Breast epithelium (tissue), 4 donors: ENCODE measurements around the gene SPEN. TPM values are rescaled to one million over a fixed set of nuclear protein-coding genes. Genes with fewer than 3 reads are reported as not detected.

Source experiments
- DNase-seq, 2 donors: peaks; one replicate each; pipeline ENCODE4 v3.0.0-alpha.2; 2019; ENCODE audit warnings: low spot score in 2 of 2
- H3K27ac ChIP-seq, 2 donors: fragments of 200-600 bp; sonication (generic) in 1 of 2; one replicate each; pipeline ENCODE4 v1.5.1; 2016 to 2019; ENCODE audit warnings: mild to moderate bottlenecking in 1 of 2
- H3K27me3 ChIP-seq, 2 donors: fragments of 200-600 bp; sonication (generic) in 1 of 2; one replicate each; pipeline versions ENCODE4 v1.5.1 to v1.6.0; 2017 to 2019; ENCODE audit warnings: control low read depth in 1 of 2, mild to moderate bottlenecking in 1 of 2
- H3K36me3 ChIP-seq: fragments of 200-600 bp; one replicate; pipeline ENCODE4 v1.5.1; 2019
- H3K4me1 ChIP-seq, 2 donors: fragments of 200-600 bp; sonication (generic); one replicate each; pipeline ENCODE4 v1.5.1; 2016 to 2019; ENCODE audit warnings: control low read depth in 1 of 2
- H3K4me3 ChIP-seq, 3 donors: fragments of 200-600 bp; sonication (generic); 1 replicate in 2 of 3; 2 replicates in 1 of 3; pipeline ENCODE4 v1.5.1; 2016 to 2019; ENCODE audit warnings: mild to moderate bottlenecking in 3 of 3, moderate library complexity in 2 of 3
- H3K9me3 ChIP-seq, 2 donors: fragments of 200-600 bp; sonication (generic) in 1 of 2; one replicate each; pipeline ENCODE4 v1.5.1; 2016 to 2019; ENCODE audit warnings: control low read depth in 1 of 2
- POLR2A ChIP-seq: fragments of 450-650 bp; IDR thresholded peaks from one replicate; pipeline ENCODE4 v1.6.1; 2016; ENCODE audit warnings: antibody characterized with exemption, mild to moderate bottlenecking, moderate library complexity
- POLR2AphosphoS5 ChIP-seq, 3 donors: sonication (generic); formaldehyde crosslinking; IDR thresholded peaks; one replicate each; pipeline ENCODE4 v1.6.1; 2017; ENCODE audit warnings: antibody characterized with exemption in 3 of 3
- intact Hi-C: fragments of 100-400 bp; cut with DNase I; formaldehyde crosslinking; loops from one replicate; pipeline ENCODE4 v1.15.1; 2023; ENCODE audit warnings: low total_unique reads
- total RNA-seq, 3 donors: library from RNA; depleted of rRNA; stranded (reverse); fragments of >200 nt; gene quantifications; one replicate each; pipeline ENCODE4 v1.1.0, GENCODE V29; 2016
- TF ChIP-seq, protein P1 (sequence below), 3 donors: fragments of 450-650 bp; IDR thresholded peaks; one replicate each; pipeline ENCODE4 v1.5.1; 2016 to 2017; ENCODE audit warnings: antibody characterized with exemption in 3 of 3, mild to moderate bottlenecking in 3 of 3, moderate library complexity in 3 of 3

SPEN gene, protein sequence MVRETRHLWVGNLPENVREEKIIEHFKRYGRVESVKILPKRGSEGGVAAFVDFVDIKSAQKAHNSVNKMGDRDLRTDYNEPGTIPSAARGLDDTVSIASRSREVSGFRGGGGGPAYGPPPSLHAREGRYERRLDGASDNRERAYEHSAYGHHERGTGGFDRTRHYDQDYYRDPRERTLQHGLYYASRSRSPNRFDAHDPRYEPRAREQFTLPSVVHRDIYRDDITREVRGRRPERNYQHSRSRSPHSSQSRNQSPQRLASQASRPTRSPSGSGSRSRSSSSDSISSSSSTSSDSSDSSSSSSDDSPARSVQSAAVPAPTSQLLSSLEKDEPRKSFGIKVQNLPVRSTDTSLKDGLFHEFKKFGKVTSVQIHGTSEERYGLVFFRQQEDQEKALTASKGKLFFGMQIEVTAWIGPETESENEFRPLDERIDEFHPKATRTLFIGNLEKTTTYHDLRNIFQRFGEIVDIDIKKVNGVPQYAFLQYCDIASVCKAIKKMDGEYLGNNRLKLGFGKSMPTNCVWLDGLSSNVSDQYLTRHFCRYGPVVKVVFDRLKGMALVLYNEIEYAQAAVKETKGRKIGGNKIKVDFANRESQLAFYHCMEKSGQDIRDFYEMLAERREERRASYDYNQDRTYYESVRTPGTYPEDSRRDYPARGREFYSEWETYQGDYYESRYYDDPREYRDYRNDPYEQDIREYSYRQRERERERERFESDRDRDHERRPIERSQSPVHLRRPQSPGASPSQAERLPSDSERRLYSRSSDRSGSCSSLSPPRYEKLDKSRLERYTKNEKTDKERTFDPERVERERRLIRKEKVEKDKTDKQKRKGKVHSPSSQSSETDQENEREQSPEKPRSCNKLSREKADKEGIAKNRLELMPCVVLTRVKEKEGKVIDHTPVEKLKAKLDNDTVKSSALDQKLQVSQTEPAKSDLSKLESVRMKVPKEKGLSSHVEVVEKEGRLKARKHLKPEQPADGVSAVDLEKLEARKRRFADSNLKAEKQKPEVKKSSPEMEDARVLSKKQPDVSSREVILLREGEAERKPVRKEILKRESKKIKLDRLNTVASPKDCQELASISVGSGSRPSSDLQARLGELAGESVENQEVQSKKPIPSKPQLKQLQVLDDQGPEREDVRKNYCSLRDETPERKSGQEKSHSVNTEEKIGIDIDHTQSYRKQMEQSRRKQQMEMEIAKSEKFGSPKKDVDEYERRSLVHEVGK (N-terminal part only)
- total RNA-seq, result 10 to 100 TPM; 46.9 to 56.6 (median 51.2) TPM

DNA sequence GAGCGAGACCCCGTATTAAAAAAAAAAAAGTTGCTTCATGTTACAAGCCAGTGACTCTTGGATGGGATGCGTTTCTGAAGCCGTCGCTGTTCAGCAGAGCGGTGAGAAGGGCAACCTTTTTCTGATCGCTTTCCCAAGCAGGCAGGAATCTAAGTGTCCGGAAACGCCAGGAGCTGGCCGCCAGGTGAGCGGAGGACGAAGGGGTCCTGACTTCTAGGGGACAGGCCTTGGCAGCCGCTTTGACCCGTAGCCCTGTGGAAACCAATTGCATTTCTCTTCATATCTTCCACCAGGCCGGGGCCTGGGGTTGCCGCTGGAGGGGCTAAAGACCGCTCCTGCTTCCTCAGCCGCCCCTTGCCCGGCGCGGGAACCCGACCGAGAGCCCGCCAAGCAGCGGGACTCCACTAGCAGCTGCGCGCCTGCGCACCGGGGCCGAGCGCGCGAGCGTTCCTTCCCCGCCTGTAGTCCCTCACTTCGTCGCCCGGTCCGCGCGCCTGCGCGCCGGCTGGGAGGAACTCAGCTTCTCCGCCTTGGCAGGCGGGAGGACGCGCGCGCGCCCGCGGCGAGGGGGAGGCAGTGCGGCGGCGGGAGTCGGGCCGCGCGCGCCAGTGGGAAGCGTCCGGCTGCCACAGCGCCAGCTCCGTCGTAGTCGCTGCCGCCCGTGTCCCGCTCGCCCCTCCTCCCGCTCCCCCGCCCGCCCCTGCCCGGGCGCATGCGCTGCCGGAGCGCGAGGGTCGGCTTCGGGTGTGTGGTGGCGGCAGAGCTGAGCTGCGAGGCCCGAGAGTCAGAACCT is at the start of gene SPEN:
Gene SPEN (plus strand): TSS at position 608 of the 793 bp plus-strand sequence. CDS start 361 bp downstream, outside the sequence.
- TF ChIP-seq, protein P1, sequence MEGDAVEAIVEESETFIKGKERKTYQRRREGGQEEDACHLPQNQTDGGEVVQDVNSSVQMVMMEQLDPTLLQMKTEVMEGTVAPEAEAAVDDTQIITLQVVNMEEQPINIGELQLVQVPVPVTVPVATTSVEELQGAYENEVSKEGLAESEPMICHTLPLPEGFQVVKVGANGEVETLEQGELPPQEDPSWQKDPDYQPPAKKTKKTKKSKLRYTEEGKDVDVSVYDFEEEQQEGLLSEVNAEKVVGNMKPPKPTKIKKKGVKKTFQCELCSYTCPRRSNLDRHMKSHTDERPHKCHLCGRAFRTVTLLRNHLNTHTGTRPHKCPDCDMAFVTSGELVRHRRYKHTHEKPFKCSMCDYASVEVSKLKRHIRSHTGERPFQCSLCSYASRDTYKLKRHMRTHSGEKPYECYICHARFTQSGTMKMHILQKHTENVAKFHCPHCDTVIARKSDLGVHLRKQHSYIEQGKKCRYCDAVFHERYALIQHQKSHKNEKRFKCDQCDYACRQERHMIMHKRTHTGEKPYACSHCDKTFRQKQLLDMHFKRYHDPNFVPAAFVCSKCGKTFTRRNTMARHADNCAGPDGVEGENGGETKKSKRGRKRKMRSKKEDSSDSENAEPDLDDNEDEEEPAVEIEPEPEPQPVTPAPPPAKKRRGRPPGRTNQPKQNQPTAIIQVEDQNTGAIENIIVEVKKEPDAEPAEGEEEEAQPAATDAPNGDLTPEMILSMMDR (IDR thresholded peaks at IDR 0.05), result peak in 2 of 3 donors; percentile 44 to 50
- TF ChIP-seq POLR2A (peak; percentile 86), POLR2AphosphoS5 (IDR thresholded peaks at IDR 0.05) (peak; percentile 80 to 86 (median 85))
- Histone ChIP-seq H3K4me3 (peak within 1 kb of the TSS; percentile 84 to 95 (median 94)), H3K9me3 (no peaks in the 10 kb centered on the region), H3K4me1 (peaks cover 0 to 7% of the 10 kb centered on the region in 2 donors), H3K27ac (peak within 1 kb of the TSS; percentile 96 to 98), H3K36me3 (no peaks in the 10 kb centered on the region), H3K27me3 (no peaks in the 10 kb centered on the region)
- peak; percentile 96 to 97 for DNase-seq
- intact Hi-C loops, result no loop called here

DNA sequence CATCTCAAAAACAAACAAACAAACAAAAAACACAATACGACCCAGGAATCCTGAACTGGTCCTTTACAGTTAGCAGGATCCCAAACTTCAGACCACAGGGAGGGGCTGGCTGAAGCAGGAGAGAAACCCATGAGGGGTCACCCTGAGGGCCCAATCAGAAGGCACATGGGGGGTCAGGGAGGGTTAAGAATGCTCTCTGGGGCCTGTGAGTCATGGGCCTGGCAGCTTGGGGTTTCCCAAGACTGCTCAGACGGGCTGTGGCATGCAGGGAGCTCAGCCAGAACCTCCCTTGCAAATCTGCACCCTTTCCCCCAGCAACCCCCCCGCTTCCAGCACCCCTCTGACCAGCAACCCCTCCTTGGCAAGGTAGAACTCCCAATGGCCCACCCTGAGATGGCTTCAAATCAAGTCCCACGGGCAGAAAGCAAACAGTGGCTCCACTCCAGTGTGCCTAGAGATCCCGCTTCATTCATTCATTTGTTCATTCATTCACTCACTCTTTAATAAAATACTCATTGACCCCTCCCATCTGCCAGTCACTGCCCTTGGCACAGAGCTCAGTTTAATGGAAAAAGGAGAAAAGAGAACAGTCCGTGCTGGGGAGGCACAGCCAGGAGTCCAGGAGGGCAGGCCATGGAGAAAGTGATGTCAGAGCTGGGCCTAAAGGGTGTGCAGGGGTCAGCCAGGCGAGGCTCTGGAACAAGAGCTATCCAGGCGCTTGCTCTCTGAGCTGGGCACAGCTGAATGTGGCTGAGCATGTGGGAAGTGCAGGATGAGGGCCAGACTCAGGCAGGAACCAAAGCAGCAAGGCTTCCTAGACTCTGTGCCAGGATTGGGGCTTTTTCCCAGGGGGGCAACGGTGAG is 48.3 kb upstream of the SPEN start:
- no peak overlapping the region for H3K4me3 ChIP-seq
- TF ChIP-seq, protein P1 (IDR thresholded peaks at IDR 0.05), result no peak
- TF ChIP-seq POLR2AphosphoS5 (IDR thresholded peaks at IDR 0.05), result peak in 2 of 3 donors; percentile 19 to 57
- DNase-seq, result peak; percentile 68 to 79
- peaks cover 8 to 17% of the 10 kb centered on the region in 2 donors for H3K4me1 ChIP-seq
- no peaks in the 10 kb centered on the region for H3K36me3 ChIP-seq
- intact Hi-C loops, result loop anchor here (10.0 kb wide), 1 partner anchor 206 kb away; the partner anchor contains the start of gene SRARP
- no peaks in the 10 kb centered on the region for H3K9me3 ChIP-seq
- H3K27me3 ChIP-seq, result no peaks in the 10 kb centered on the region
- peak overlapping the region; percentile 54 to 84 for H3K27ac ChIP-seq

DNA sequence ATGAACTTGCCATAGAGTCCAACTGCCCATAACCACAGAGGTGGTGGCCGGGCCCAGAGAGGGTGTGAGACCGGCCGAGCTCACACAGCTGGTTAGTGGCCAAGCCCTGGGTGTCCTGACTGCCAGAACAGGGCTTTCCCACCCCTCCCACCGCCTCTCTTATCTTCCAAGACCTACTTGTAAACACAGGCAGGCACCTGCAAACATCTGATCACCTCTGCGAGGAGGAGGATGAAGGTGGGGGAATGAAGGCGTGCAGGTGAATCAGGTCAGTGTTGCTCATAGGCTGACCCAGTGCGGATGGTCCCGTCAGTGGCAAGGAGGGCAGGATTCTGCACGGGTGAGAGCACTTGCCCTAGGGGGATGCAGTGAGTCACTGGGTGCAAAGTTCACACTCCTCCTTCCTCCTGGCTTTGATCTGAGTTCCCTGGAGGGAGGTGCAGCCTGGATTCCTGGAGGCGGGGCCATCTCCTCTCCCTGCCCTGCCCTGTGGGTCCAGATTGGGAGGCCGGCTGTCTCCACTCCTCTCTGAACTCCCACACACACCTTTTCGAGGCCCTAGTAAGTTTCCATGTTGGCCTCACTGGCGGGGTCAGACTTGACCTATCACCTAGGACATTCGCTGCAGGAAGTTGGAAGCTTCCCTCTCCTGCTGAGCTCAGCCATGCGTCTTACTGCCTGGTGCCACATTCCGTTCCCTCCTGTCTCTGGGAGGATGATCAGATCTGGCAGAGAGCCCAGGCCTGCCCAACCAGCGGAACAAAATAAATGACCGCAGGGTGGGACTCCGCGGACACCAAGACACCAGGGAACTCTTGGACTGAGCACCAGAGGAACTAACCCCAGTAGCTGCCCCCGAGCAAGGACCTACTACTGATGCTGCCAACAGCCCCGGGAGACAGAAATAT is 47.3 kb upstream of the SPEN start:
- no peaks in the 10 kb centered on the region for H3K27me3 ChIP-seq
- H3K9me3 ChIP-seq, result no peaks in the 10 kb centered on the region
- peak overlapping the region; percentile 54 to 84 for H3K27ac ChIP-seq
- H3K36me3 ChIP-seq, result no peaks in the 10 kb centered on the region
- peak; percentile 70 to 86 for DNase-seq
- intact Hi-C loops, result loop anchor here (10.0 kb wide), 1 partner anchor 205 kb away; the partner anchor contains the start of gene SRARP
- H3K4me1 ChIP-seq, result peaks cover 8 to 17% of the 10 kb centered on the region in 2 donors
- peak overlapping the region in 1 of 3 donors; percentile 9 for H3K4me3 ChIP-seq
- TF ChIP-seq POLR2A (no peak), POLR2AphosphoS5 (IDR thresholded peaks at IDR 0.05) (no peak)
- TF ChIP-seq, protein P1 (IDR thresholded peaks at IDR 0.05), result no peak
